NB4 (cell line): ENCODE results near the gene SERTAD4.

ENCODE experiments used
- DNase-seq: peaks from one replicate; pipeline ENCODE4 v3.0.0; 2010; ENCODE audit warnings: low read depth
- H3K4me3 ChIP-seq: one replicate; pipeline ENCODE4 v1.5.1; 2011; ENCODE audit warnings: mild to moderate bottlenecking, low read depth, low read length, moderate library complexity
- CTCF ChIP-seq: IDR thresholded peaks from one replicate; pipeline ENCODE4 v1.5.1; 2012; ENCODE audit warnings: low read depth, low read length
- MAX ChIP-seq: IDR thresholded peaks from 2 replicates; pipeline ENCODE4 v1.6.1; 2011; ENCODE audit warnings: low read depth, low read length
- MYC ChIP-seq: IDR thresholded peaks from 2 replicates; pipeline ENCODE4 v1.6.1; 2011; ENCODE audit warnings: low read depth, low read length
- POLR2A ChIP-seq: IDR thresholded peaks from 2 replicates; pipeline ENCODE4 v1.6.1; 2011; ENCODE audit warnings: mild to moderate bottlenecking; ENCODE audit not compliant: insufficient read length; ENCODE audit errors: extremely low read depth

SERTAD4 gene

GRCh38 chr1:210293171-210293607 is 60.6 kb downstream of the SERTAD4 start:
- no peak for TF ChIP-seq MYC
- no peak for TF ChIP-seq POLR2A
- TF ChIP-seq MAX, result no peak
- no peak for TF ChIP-seq CTCF
- DNase-seq, result no peak
- H3K4me3 ChIP-seq, result no peak overlapping the region

GRCh38 chr1:210294999-210295745 is 62.6 kb downstream of the SERTAD4 start:
- TF ChIP-seq POLR2A (no peak), CTCF (no peak), MAX (no peak), MYC (no peak)
- H3K4me3 ChIP-seq, result no peak overlapping the region
- DNase-seq, result no peak
